ENCODE data around the gene PLOD1. TPM values are rescaled to one million over a fixed set of nuclear protein-coding genes. Genes with fewer than 3 reads are reported as not detected.

Gene PLOD1
- total and polyA plus RNA-seq, 10 of the 15 experiments (the other 5 are each of a cell fraction or from before 2014, with no cell fraction given): 10.6 to 42.6 (median 29.3) TPM

DNA sequence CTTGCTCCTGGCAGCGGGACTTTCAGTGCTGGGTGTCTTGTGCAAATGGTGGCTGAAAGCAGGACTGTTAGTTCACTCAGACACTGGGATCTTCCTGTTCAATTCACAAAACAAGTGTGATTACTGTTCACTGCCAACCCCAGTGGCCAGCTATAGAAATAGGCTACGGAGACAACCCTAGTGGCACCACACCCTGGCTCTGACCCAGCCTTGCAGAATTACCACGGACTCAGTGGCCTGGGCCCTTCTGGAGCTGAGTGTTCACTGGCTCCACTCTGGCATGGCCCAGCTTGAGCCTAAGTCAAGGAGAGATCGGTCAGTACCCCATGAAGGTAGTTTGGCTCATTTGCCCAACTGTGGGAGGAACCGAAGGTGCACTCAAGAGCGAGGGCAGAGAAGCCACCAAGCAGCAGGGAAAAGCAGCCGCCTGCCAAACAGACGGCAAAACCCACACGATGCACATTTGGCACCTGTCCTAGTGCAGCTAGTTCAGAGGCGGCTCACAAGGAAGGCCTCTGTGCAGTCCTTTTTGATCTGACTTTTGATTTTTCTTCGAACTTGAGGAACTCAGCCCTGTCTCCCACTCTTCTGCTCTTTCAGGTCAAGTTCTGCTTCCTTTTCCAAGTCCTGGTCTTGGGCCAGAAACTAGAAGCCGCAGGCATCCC is 14.1 kb upstream of the PLOD1 start (continued):
- TF ChIP-seq, protein P1, sequence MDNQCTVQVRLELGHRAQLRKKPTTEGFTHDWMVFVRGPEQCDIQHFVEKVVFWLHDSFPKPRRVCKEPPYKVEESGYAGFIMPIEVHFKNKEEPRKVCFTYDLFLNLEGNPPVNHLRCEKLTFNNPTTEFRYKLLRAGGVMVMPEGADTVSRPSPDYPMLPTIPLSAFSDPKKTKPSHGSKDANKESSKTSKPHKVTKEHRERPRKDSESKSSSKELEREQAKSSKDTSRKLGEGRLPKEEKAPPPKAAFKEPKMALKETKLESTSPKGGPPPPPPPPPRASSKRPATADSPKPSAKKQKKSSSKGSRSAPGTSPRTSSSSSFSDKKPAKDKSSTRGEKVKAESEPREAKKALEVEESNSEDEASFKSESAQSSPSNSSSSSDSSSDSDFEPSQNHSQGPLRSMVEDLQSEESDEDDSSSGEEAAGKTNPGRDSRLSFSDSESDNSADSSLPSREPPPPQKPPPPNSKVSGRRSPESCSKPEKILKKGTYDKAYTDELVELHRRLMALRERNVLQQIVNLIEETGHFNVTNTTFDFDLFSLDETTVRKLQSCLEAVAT (IDR thresholded peaks at IDR 0.05): no peak
- no peak for TF ChIP-seq POLR2A (IDR thresholded peaks at IDR 0.05; ENCODE audit: low read depth, low read length)
- TF ChIP-seq, protein P2, sequence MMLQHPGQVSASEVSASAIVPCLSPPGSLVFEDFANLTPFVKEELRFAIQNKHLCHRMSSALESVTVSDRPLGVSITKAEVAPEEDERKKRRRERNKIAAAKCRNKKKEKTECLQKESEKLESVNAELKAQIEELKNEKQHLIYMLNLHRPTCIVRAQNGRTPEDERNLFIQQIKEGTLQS (IDR thresholded peaks at IDR 0.05; ENCODE audit: borderline replicate concordance, extremely low read depth, low read depth, low read length): no peak

DNA sequence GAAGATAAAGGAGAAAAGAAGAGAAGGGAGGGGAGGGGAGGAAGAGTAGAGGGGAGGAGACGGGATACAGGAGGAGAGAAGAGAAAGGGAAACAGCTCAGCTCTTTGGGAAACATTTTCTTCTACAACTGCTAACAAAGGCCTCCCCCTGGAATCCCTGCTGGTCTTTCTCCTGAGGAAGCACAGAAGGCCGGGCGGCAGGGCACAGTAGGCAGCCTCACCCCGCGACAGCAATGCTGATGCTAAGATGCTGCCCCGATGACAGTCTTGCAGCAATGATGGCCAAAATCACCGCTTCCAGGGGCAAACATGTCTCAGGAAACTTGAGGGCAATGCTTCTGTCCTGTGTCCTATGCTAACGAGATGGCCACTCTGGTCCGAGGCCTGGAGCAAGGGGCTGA is 13.5 kb upstream of the PLOD1 start:
- POLR2A ChIA-PET: interaction anchor here (1.2 kb wide), 1 partner anchor 13 kb away, joined by 5 read pairs; no protein-coding TSS in a partner anchor
- Histone ChIP-seq H3K4me1 (ENCODE audit: control insufficient read depth, insufficient read depth, low read length) (no peaks in the 10 kb centered on the region; the same call in 1 of the 2 replicates), H2AFZ (ENCODE audit: control insufficient read depth, low read depth, low read length) (no peak overlapping the region), H3K27me3 (replicated peaks in 1 of 2; ENCODE audit: control insufficient read depth in 2 of 2, insufficient read depth in 2 of 2, low read length in 1 of 2) (no peaks in the 10 kb centered on the region), H4K20me1 (ENCODE audit: control insufficient read depth, insufficient read depth) (peaks cover 6% of the 10 kb centered on the region), H3K4me2 (ENCODE audit: control insufficient read depth, insufficient read depth) (peak overlapping the region; percentile 10; the same call in 1 of the 2 replicates), H3K27ac (ENCODE audit: control insufficient read depth, insufficient read depth) (no peak overlapping the region), H3K9me3 (replicated peaks; ENCODE audit: control insufficient read depth, insufficient read depth, low read length) (no peaks in the 10 kb centered on the region), H3K79me2 (ENCODE audit: control insufficient read depth, insufficient read depth, low read length) (peaks cover 41% of the 10 kb centered on the region), H3K36me3 (ENCODE audit: control insufficient read depth in 2 of 2, insufficient read depth in 2 of 2, low read length in 1 of 2) (peaks cover 10 to 24% of the 10 kb centered on the region in 2 experiments; a peak in 3 of 4 replicates), H3K4me3 (peak overlapping the region; percentile 59), H3K9ac (ENCODE audit: control insufficient read depth, insufficient read depth, low read length) (no peak overlapping the region)
- SMC1A ChIA-PET (ENCODE audit: uncharacterized antibody, unreplicated experiment): interaction anchor here (2.5 kb wide), 1 partner anchor 11 kb away, joined by 8 read pairs; no protein-coding TSS in a partner anchor
- in situ Hi-C loops (cut with MboI): no loop called here
- BruUV-seq (replicated peaks): no TSS peak
- intact Hi-C loops (cut with micrococcal nuclease; ENCODE audit: unreplicated experiment): no loop called here
- ATAC-seq (no peak), DNase-seq (ENCODE audit: low read depth, low spot score) (no peak), FAIRE-seq (no peak)
- 94% methylated on average over 9 of the region's 9 CpGs for WGBS (ENCODE audit: insufficient coverage, insufficient replicate concordance, low lambda C conversion rate, missing lambda C conversion rate)
- RAD21 ChIA-PET (ENCODE audit: unreplicated experiment): interaction anchor here (0.8 kb wide), 1 partner anchor 159 kb away, joined by 3 read pairs; no protein-coding TSS in a partner anchor
- CTCF ChIA-PET: no interaction called here
- TF ChIP-seq BACH1 (IDR thresholded peaks at IDR 0.05; ENCODE audit: borderline replicate concordance): no peak
- no peak for TF ChIP-seq STAT3 (IDR thresholded peaks at IDR 0.05; ENCODE audit: low read depth, low read length)
- TF ChIP-seq CHD1 (IDR thresholded peaks at IDR 0.05; ENCODE audit: low read depth, low read length): no peak
- no peak for TF ChIP-seq BMI1 (IDR thresholded peaks at IDR 0.05; ENCODE audit: borderline replicate concordance)
- TF ChIP-seq ZNF207 (IDR thresholded peaks at IDR 0.05; ENCODE audit: borderline replicate concordance): no peak
- TF ChIP-seq CBX3 (IDR thresholded peaks at IDR 0.05; ENCODE audit: borderline replicate concordance, low read depth): no peak
- no peak for TF ChIP-seq TCF3 (IDR thresholded peaks at IDR 0.05; ENCODE audit: borderline replicate concordance, insufficient read depth, low read depth, low read length)
- no peak for TF ChIP-seq PAX5 (IDR thresholded peaks at IDR 0.05; ENCODE audit: borderline replicate concordance, low read depth, low read length)
- no peak for TF ChIP-seq RFX5 (IDR thresholded peaks at IDR 0.05; ENCODE audit: low read depth, low read length)
- TF ChIP-seq POLR2AphosphoS2 (IDR thresholded peaks at IDR 0.05; ENCODE audit: low read depth, low read length): no peak
- no peak for TF ChIP-seq HDAC2 (IDR thresholded peaks at IDR 0.05)
- TF ChIP-seq, protein P3, sequence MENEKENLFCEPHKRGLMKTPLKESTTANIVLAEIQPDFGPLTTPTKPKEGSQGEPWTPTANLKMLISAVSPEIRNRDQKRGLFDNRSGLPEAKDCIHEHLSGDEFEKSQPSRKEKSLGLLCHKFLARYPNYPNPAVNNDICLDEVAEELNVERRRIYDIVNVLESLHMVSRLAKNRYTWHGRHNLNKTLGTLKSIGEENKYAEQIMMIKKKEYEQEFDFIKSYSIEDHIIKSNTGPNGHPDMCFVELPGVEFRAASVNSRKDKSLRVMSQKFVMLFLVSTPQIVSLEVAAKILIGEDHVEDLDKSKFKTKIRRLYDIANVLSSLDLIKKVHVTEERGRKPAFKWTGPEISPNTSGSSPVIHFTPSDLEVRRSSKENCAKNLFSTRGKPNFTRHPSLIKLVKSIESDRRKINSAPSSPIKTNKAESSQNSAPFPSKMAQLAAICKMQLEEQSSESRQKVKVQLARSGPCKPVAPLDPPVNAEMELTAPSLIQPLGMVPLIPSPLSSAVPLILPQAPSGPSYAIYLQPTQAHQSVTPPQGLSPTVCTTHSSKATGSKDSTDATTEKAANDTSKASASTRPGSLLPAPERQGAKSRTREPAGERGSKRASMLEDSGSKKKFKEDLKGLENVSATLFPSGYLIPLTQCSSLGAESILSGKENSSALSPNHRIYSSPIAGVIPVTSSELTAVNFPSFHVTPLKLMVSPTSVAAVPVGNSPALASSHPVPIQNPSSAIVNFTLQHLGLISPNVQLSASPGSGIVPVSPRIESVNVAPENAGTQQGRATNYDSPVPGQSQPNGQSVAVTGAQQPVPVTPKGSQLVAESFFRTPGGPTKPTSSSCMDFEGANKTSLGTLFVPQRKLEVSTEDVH (IDR thresholded peaks at IDR 0.05; ENCODE audit: low read depth, partially characterized antibody): no peak
- no peak for TF ChIP-seq ZSCAN29 (IDR thresholded peaks at IDR 0.05)
- no peak for TF ChIP-seq EGR1 (IDR thresholded peaks at IDR 0.05; ENCODE audit: borderline replicate concordance in 1 of 2, low read depth in 2 of 2, low read length in 2 of 2)

Data from GM12878 (cell line).